H1 (cell line): Measurements from ENCODE around the gene RTEL1. TPM values are rescaled to one million over a fixed set of nuclear protein-coding genes. Genes with fewer than 3 reads are reported as not detected.

Source experiments
- CTCF ChIA-PET: fragments of 300-600 bp; sonication (Branson Sonifier 250); formaldehyde crosslinking; loops from one replicate; lab custom pipeline; 2021; ENCODE audit not compliant: partially characterized antibody; lab: Charles Lee
- POLR2A ChIA-PET: fragments of 300-600 bp; sonication (Branson Sonifier 250); formaldehyde crosslinking; loops from one replicate; lab custom pipeline; 2021; ENCODE audit warnings: inconsistent platforms; ENCODE audit not compliant: partially characterized antibody; lab: Charles Lee
- DNase-seq, 2 experiments: peaks; one replicate each; pipeline versions ENCODE4 v3.0.0 to v3.0.0-alpha.2; 2010 to 2022; ENCODE audit warnings: low spot score in 2 of 2, low read depth in 1 of 2, mixed read lengths in 1 of 2
- FAIRE-seq: peaks from 2 replicates; lab custom pipeline; 2011; peaks lifted over from hg19 to GRCh38; lab: Jason Lieb, UNC
- H2AFZ ChIP-seq: 2 replicates; pipeline ENCODE4 v1.8.1; 2012; ENCODE audit warnings: low read length, inconsistent platforms
- H2AK5ac ChIP-seq: 2 replicates; pipeline ENCODE4 v1.6.1; 2013; ENCODE audit warnings: low read depth, low read length
- H2BK120ac ChIP-seq: replicated peaks from 2 replicates; pipeline ENCODE3; 2013; ENCODE audit warnings: low read depth, low read length, inconsistent platforms
- H2BK12ac ChIP-seq: 2 replicates; pipeline ENCODE4 v1.6.1; 2013; ENCODE audit warnings: low read depth, low read length
- H2BK15ac ChIP-seq: 2 replicates; pipeline ENCODE4 v1.6.1; 2013; ENCODE audit warnings: low read length
- H2BK20ac ChIP-seq: 2 replicates; pipeline ENCODE4 v1.6.1; 2013; ENCODE audit warnings: low read length
- H2BK5ac ChIP-seq: 2 replicates; pipeline ENCODE4 v1.6.1; 2013; ENCODE audit warnings: low read depth, low read length
- H3K14ac ChIP-seq: 2 replicates; pipeline ENCODE4 v1.6.1; 2013; ENCODE audit warnings: inconsistent platforms; ENCODE audit not compliant: insufficient read length
- H3K18ac ChIP-seq: 2 replicates; pipeline ENCODE4 v1.6.1; 2013; ENCODE audit warnings: low read length; ENCODE audit errors: extremely low read depth
- H3K23ac ChIP-seq: 2 replicates; pipeline ENCODE4 v1.6.1; 2013; ENCODE audit warnings: inconsistent platforms; ENCODE audit not compliant: insufficient read length
- H3K23me2 ChIP-seq: 2 replicates; pipeline ENCODE4 v1.6.1; 2013; ENCODE audit warnings: low read depth, low read length
- H3K27ac ChIP-seq: 2 replicates; pipeline ENCODE4 v1.6.1; 2011; ENCODE audit warnings: low read depth, low read length, inconsistent platforms
- H3K27me3 ChIP-seq, 4 experiments: replicated peaks in 1 of 4; 1 replicate in 1 of 4; 2 replicates in 3 of 4; pipeline versions ENCODE4 v1.6.1 to v1.8.1; 2011 to 2013; ENCODE audit warnings: low read length in 3 of 4, mild to moderate bottlenecking in 3 of 4, inconsistent platforms in 2 of 4, mixed read lengths in 2 of 4, moderate library complexity in 1 of 4; ENCODE audit not compliant: control insufficient read depth in 3 of 4, insufficient read depth in 3 of 4; ENCODE audit errors: extremely low read depth in 1 of 4
- H3K36me3 ChIP-seq, 4 experiments: 2 replicates each; pipeline versions ENCODE4 v1.6.1 to v1.8.1; 2011 to 2013; ENCODE audit warnings: mild to moderate bottlenecking in 4 of 4, low read length in 3 of 4, moderate library complexity in 2 of 4, control low read depth in 1 of 4, inconsistent platforms in 1 of 4; ENCODE audit not compliant: insufficient read depth in 4 of 4, control insufficient read depth in 2 of 4
- H3K4ac ChIP-seq: replicated peaks from 2 replicates; pipeline ENCODE3; 2013; ENCODE audit warnings: low read length, low read depth, mixed read lengths, inconsistent platforms; ENCODE audit not compliant: insufficient read length
- H3K4me1 ChIP-seq, 4 experiments: replicated peaks in 1 of 4; 1 replicate in 1 of 4; 2 replicates in 3 of 4; pipeline versions ENCODE4 v1.6.1 to v1.8.1; 2011 to 2013; ENCODE audit warnings: low read length in 3 of 4, inconsistent platforms in 2 of 4, mixed read lengths in 1 of 4; ENCODE audit not compliant: insufficient read depth in 4 of 4, control insufficient read depth in 3 of 4
- H3K4me2 ChIP-seq, 2 experiments: 2 replicates each; pipeline versions ENCODE4 v1.6.1 to v1.8.1; 2011 to 2013; ENCODE audit warnings: low read depth in 2 of 2, low read length in 2 of 2, control low read depth in 1 of 2, inconsistent platforms in 1 of 2, mild to moderate bottlenecking in 1 of 2; ENCODE audit not compliant: insufficient read depth in 1 of 2
- H3K4me3 ChIP-seq, 4 experiments: fragments of 200-600, 300-600 bp in 1 of 4; sonication (generic), shearing (Covaris generic), sonication (Bioruptor Twin) in 1 of 4; 2 replicates each; pipeline versions ENCODE4 v1.5.1 to v1.8.1; 2011 to 2016; ENCODE audit warnings: low read length in 4 of 4, low read depth in 3 of 4, control low read depth in 2 of 4, inconsistent platforms in 2 of 4, mild to moderate bottlenecking in 2 of 4, mixed read lengths in 1 of 4, moderate library complexity in 1 of 4; ENCODE audit not compliant: insufficient read depth in 2 of 4; ENCODE audit errors: extremely low read depth in 1 of 4
- H3K56ac ChIP-seq: replicated peaks from 2 replicates; pipeline ENCODE3; 2013; ENCODE audit warnings: low read depth, mild to moderate bottlenecking, mixed read lengths, low read length, inconsistent platforms; ENCODE audit not compliant: insufficient read length
- H3K79me1 ChIP-seq: 2 replicates; pipeline ENCODE4 v1.6.1; 2013; ENCODE audit warnings: low read depth, low read length, control low read depth
- H3K79me2 ChIP-seq, 2 experiments: 2 replicates each; pipeline versions ENCODE4 v1.6.1 to v1.8.1; 2012 to 2013; ENCODE audit warnings: low read length in 2 of 2, mild to moderate bottlenecking in 2 of 2, inconsistent platforms in 1 of 2; ENCODE audit not compliant: insufficient read depth in 2 of 2, control insufficient read depth in 1 of 2
- H3K9ac ChIP-seq, 4 experiments: replicated peaks in 1 of 4; 1 replicate in 1 of 4; 2 replicates in 3 of 4; pipeline versions ENCODE4 v1.6.1 to v1.8.1; 2011 to 2013; ENCODE audit warnings: low read depth in 3 of 4, low read length in 3 of 4, control low read depth in 2 of 4, mild to moderate bottlenecking in 2 of 4, moderate library complexity in 2 of 4, inconsistent platforms in 1 of 4; ENCODE audit errors: extremely low read depth in 1 of 4
- H3K9me3 ChIP-seq, 2 experiments: 2 replicates each; pipeline versions ENCODE4 v1.6.1 to v1.8.1; 2012 to 2013; ENCODE audit warnings: mild to moderate bottlenecking in 2 of 2, moderate library complexity in 2 of 2, control low read depth in 1 of 2, inconsistent platforms in 1 of 2, low read depth in 1 of 2, low read length in 1 of 2, mixed read lengths in 1 of 2; ENCODE audit not compliant: insufficient read depth in 2 of 2
- H4K20me1 ChIP-seq, 2 experiments: replicated peaks in 1 of 2; 2 replicates each; pipeline versions ENCODE3 to v1.8.1; 2011 to 2013; ENCODE audit warnings: inconsistent platforms in 2 of 2, low read length in 2 of 2, mild to moderate bottlenecking in 1 of 2; ENCODE audit not compliant: insufficient read depth in 2 of 2, control insufficient read depth in 1 of 2
- H4K5ac ChIP-seq: 2 replicates; pipeline ENCODE4 v1.6.1; 2013; ENCODE audit warnings: low read length, low read depth, mixed read lengths, inconsistent platforms; ENCODE audit not compliant: insufficient read length
- H4K8ac ChIP-seq: 2 replicates; pipeline ENCODE4 v1.8.0; 2013; ENCODE audit warnings: mild to moderate bottlenecking, moderate library complexity, low read length, inconsistent platforms; ENCODE audit not compliant: insufficient read depth; ENCODE audit errors: extremely low read depth
- H4K91ac ChIP-seq: replicated peaks from 2 replicates; pipeline ENCODE3; 2013; ENCODE audit warnings: low read length, mixed read lengths, inconsistent platforms; ENCODE audit not compliant: insufficient read length
- ATF3 ChIP-seq: IDR thresholded peaks from 2 replicates; pipeline ENCODE4 v1.6.1; 2011; ENCODE audit warnings: low read depth, mild to moderate bottlenecking, low read length; ENCODE audit not compliant: insufficient read depth
- GTF2F1 ChIP-seq: IDR thresholded peaks from 2 replicates; pipeline ENCODE4 v1.6.1; 2012; ENCODE audit warnings: low read depth, low read length, improper control_type of control experiment, borderline replicate concordance
- POLR2AphosphoS5 ChIP-seq: IDR thresholded peaks from 2 replicates; pipeline ENCODE4 v1.6.1; 2011; ENCODE audit warnings: low read depth, low read length
- SAP30 ChIP-seq: fragments of 300-600 bp; sonication (generic); IDR thresholded peaks from 2 replicates; pipeline ENCODE4 v1.7.1; 2012; ENCODE audit warnings: low read length, moderate library complexity, mild to moderate bottlenecking, inconsistent platforms; ENCODE audit not compliant: insufficient read depth, insufficient replicate concordance
- SIN3A ChIP-seq, 2 experiments: IDR thresholded peaks in 1 of 2; conservative IDR thresholded peaks in 1 of 2; 2 replicates each; pipeline ENCODE4 v1.6.1; 2011 to 2012; ENCODE audit warnings: low read length in 2 of 2, improper control_type of control experiment in 1 of 2, low read depth in 1 of 2, mild to moderate bottlenecking in 1 of 2
- TBP ChIP-seq: IDR thresholded peaks from 2 replicates; pipeline ENCODE4 v1.6.1; 2011; ENCODE audit warnings: low read depth, low read length, improper control_type of control experiment
- TCF12 ChIP-seq: IDR thresholded peaks from 2 replicates; pipeline ENCODE4 v1.6.1; 2011; ENCODE audit warnings: low read depth, mild to moderate bottlenecking, low read length
- USF2 ChIP-seq: IDR thresholded peaks from 2 replicates; pipeline ENCODE4 v1.6.1; 2011; ENCODE audit warnings: low read length, improper control_type of control experiment
- WGBS, 2 experiments: shearing (Covaris generic) in 1 of 2; methylation state at CpG; one replicate each; pipeline versions ENCODE4 v1.1.6 to v1.1.7; 2013 to 2015; ENCODE audit warnings: low lambda C conversion rate in 2 of 2, mixed read lengths in 2 of 2, inconsistent platforms in 1 of 2, low coverage in 1 of 2, missing lambda C conversion rate in 1 of 2; ENCODE audit not compliant: insufficient replicate concordance in 2 of 2, insufficient coverage in 1 of 2, insufficient read length in 1 of 2; ENCODE audit errors: extremely low coverage in 1 of 2, missing lambda C conversion rate in 1 of 2; 5-methylcytosine and 5-hydroxymethylcytosine counted together
- polyA plus RNA-seq, 7 experiments: library from polyadenylated mRNA; depleted of rRNA in 3 of 7; stranded (reverse) in 5 of 7; unstranded in 2 of 7; fragments of >200 nt in 5 of 7; fragments of 200-250 nt in 2 of 7; gene quantifications; 1 replicate in 5 of 7; 2 replicates in 1 of 7; 4 replicates in 1 of 7; pipeline versions ENCODE4 v1.2.1 to v1.2.3, GENCODE V29; 2011 to 2013; ENCODE audit warnings: missing spikeins in 2 of 7, mixed read lengths in 2 of 7
- total RNA-seq: library from RNA; stranded (reverse); fragmentation: NEBNext Ultra II Directional; extraction: Animal tissue kit (Norgen Biotek cat#: 25700); gene quantifications from 2 replicates; pipeline ENCODE4 v1.2.1, GENCODE V29; 2021

RTEL1 gene
- total and polyA plus RNA-seq, 2 of the 8 experiments (the other 6 are each of a cell fraction or from before 2014, with no cell fraction given): 16.2 to 37.1 TPM

- 84% methylated on average over 38 of the region's 38 CpGs; no CpG with 5 or more reads in 1 of the 2 experiments for WGBS, 2 experiments
- peaks cover 0 to 3% (median 1%) of the 10 kb centered on the region in 4 experiments; a peak in 1 of 7 replicates for H3K27me3 ChIP-seq
- TF ChIP-seq GTF2F1 (no peak), ATF3 (no peak), SAP30 (no peak), TCF12 (no peak), SIN3A (conservative IDR thresholded peaks at IDR 0.05 in 1 of 2, IDR thresholded peaks at IDR 0.05 in 1 of 2; ENCODE audit: low read depth in 1 of 2, low read length in 2 of 2) (no peak), POLR2AphosphoS5 (no peak), USF2 (no peak), TBP (no peak)
Measured at GRCh38 chr20:63732118-63733095, 74.3 kb downstream of the RTEL1 start.

More at GRCh38 chr20:63732118-63733095, 74.3 kb downstream of the RTEL1 start:
- no peak overlapping the region for H3K4me3 ChIP-seq
- H4K91ac ChIP-seq: no peak overlapping the region
- no peak overlapping the region for H3K23ac ChIP-seq
- no peak overlapping the region for H2BK15ac ChIP-seq
- no peak overlapping the region; the same call in 1 of the 2 replicates for H2BK12ac ChIP-seq
- peaks cover 0 to 8% of the 10 kb centered on the region in 2 experiments; a peak in 1 of 4 replicates for H3K79me2 ChIP-seq
- CTCF ChIA-PET: interaction anchor here (1.4 kb wide), 1 partner anchor 16 kb away, joined by 4 read pairs; no protein-coding TSS in a partner anchor
- peaks cover 0 to 3% (median 0%) of the 10 kb centered on the region in 4 experiments; a peak in 1 of 7 replicates for H3K4me1 ChIP-seq
- H3K4me2 ChIP-seq: no peak overlapping the region
- H3K4ac ChIP-seq: no peak overlapping the region
- FAIRE-seq (no peak), DNase-seq (no peak)
- peaks cover 5 to 48% of the 10 kb centered on the region in 2 experiments for H4K20me1 ChIP-seq
- H3K9ac ChIP-seq: no peak overlapping the region
- POLR2A ChIA-PET: interaction anchor here (1.0 to 1.9 kb wide), 2 partner anchors 15 to 34 kb away, joined by 3 to 7 read pairs; no protein-coding TSS in a partner anchor
- peaks cover 3% of the 10 kb centered on the region for H3K23me2 ChIP-seq
- H2BK20ac ChIP-seq: 0 out of 2 replicates have a peak overlapping the region, but pooled peaks have one; percentile 7
- H3K27ac ChIP-seq: no peak overlapping the region
- no peak overlapping the region for H4K5ac ChIP-seq
- no peak overlapping the region for H4K8ac ChIP-seq
- no peak overlapping the region for H3K56ac ChIP-seq
- peaks cover 16% of the 10 kb centered on the region for H3K79me1 ChIP-seq
- H3K18ac ChIP-seq: no peak overlapping the region
- H3K36me3 ChIP-seq: peaks cover 0 to 14% (median 7%) of the 10 kb centered on the region in 4 experiments; a peak in 5 of 8 replicates
- H2AK5ac ChIP-seq: no peak overlapping the region
- no peak overlapping the region for H3K14ac ChIP-seq
- no peak overlapping the region for H2AFZ ChIP-seq
- peaks cover 0 to 4% of the 10 kb centered on the region in 2 experiments; a peak in 2 of 4 replicates for H3K9me3 ChIP-seq
- no peak overlapping the region for H2BK5ac ChIP-seq
- peak overlapping the region; percentile 43 for H2BK120ac ChIP-seq
